ENCODE data around the gene SLF2.

Gene SLF2

DNA sequence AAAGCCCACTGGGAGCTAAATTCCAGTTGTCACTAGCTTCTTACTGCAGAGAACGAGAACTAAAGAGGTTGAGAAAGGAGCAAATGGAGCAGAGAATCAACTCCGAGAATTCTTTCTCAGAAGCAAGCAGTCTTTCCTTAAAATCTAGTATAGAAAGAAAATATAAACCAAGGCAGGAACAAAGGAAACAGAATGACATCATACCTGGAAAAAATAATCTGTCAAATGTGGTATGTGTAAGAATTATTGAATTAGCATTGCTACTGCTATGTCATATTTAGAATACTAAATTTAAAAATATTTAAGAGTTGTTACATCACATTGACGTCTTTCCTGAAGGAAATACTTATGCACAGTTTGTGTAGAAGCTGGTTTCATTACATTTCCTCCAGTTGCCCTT lies 4.3 kb downstream of the SLF2 start:
- Histone ChIP-seq H3K27me3 (replicated peaks; ENCODE audit: insufficient read depth, low read length) (no peaks in the 10 kb centered on the region), H3K4me1 (ENCODE audit: low read length) (peaks cover 7% of the 10 kb centered on the region), H3K36me3 (replicated peaks; ENCODE audit: insufficient read depth, low read length) (peaks cover 8% of the 10 kb centered on the region; the same call in 1 of the 2 replicates), H2AFZ (ENCODE audit: low read length) (no peak overlapping the region), H3K9ac (ENCODE audit: low read length) (no peak overlapping the region), H3K9me3 (replicated peaks; ENCODE audit: insufficient read depth, low read length) (no peaks in the 10 kb centered on the region; the same call in 1 of the 2 replicates), H3F3A (ENCODE audit: insufficient read depth, low read length) (no peaks in the 10 kb centered on the region), H3K79me2 (ENCODE audit: low read length) (peaks cover 28% of the 10 kb centered on the region), H3K4me2 (ENCODE audit: low read depth, low read length) (no peak overlapping the region), H3K27ac (ENCODE audit: low read length) (no peak overlapping the region), H4K20me1 (ENCODE audit: insufficient read depth, low read length) (0 out of 2 replicates have a peak, but pooled peaks cover 6% of the 10 kb centered on the region), H3K4me3 (ENCODE audit: low read length) (no peak overlapping the region), H3K9me2 (replicated peaks; ENCODE audit: insufficient read depth, low read length) (no peaks in the 10 kb centered on the region)
- TF ChIP-seq EZH2 (optimal IDR thresholded peaks at IDR 0.05; ENCODE audit: low read depth, low read length): no peak
- TF ChIP-seq, protein P1, sequence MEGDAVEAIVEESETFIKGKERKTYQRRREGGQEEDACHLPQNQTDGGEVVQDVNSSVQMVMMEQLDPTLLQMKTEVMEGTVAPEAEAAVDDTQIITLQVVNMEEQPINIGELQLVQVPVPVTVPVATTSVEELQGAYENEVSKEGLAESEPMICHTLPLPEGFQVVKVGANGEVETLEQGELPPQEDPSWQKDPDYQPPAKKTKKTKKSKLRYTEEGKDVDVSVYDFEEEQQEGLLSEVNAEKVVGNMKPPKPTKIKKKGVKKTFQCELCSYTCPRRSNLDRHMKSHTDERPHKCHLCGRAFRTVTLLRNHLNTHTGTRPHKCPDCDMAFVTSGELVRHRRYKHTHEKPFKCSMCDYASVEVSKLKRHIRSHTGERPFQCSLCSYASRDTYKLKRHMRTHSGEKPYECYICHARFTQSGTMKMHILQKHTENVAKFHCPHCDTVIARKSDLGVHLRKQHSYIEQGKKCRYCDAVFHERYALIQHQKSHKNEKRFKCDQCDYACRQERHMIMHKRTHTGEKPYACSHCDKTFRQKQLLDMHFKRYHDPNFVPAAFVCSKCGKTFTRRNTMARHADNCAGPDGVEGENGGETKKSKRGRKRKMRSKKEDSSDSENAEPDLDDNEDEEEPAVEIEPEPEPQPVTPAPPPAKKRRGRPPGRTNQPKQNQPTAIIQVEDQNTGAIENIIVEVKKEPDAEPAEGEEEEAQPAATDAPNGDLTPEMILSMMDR (IDR thresholded peaks at IDR 0.05; ENCODE audit: low read length): no peak
- DNase-seq: no peak

DNA sequence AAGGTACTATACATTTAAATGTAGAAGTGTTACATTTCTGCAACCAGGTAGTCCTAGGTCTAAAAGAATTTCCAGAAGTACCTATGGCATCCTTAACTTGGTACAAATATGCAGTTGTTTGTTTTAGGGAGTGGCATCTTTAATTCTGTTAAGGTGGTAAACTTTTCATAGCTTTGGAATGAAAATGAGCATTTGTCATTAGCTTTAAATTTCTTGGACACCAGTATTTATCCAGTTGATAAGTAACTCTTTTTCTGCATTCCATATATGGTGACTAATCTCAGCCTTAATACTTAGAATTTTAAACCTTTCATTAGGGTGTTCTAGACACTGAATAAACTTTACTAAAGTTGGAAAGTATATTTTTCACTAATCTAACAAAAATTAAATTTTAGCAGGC lies 10.8 kb downstream of the SLF2 start:
- no peak overlapping the region for H3K4me3 ChIP-seq (ENCODE audit: low read length)
- no peaks in the 10 kb centered on the region; the same call in 1 of the 2 replicates for H3K36me3 ChIP-seq (replicated peaks; ENCODE audit: insufficient read depth, low read length)
- H3K4me2 ChIP-seq (ENCODE audit: low read depth, low read length): no peak overlapping the region
- no peak overlapping the region for H3K9ac ChIP-seq (ENCODE audit: low read length)
- no peaks in the 10 kb centered on the region for H3K9me2 ChIP-seq (replicated peaks; ENCODE audit: insufficient read depth, low read length)
- TF ChIP-seq, protein P1 (IDR thresholded peaks at IDR 0.05; ENCODE audit: low read length): no peak
- TF ChIP-seq EZH2phosphoT487 (IDR thresholded peaks at IDR 0.05; ENCODE audit: low read length) (no peak), EZH2 (optimal IDR thresholded peaks at IDR 0.05; ENCODE audit: low read depth, low read length) (no peak)
- no peaks in the 10 kb centered on the region for H4K20me1 ChIP-seq (ENCODE audit: insufficient read depth, low read length)
- DNase-seq: no peak
- no peak overlapping the region for H2AFZ ChIP-seq (ENCODE audit: low read length)
- H3K27me3 ChIP-seq (replicated peaks; ENCODE audit: insufficient read depth, low read length): no peaks in the 10 kb centered on the region
- H3K27ac ChIP-seq (ENCODE audit: low read length): no peak overlapping the region
- no peaks in the 10 kb centered on the region for H3F3A ChIP-seq (ENCODE audit: insufficient read depth, low read length)
- H3K79me2 ChIP-seq (ENCODE audit: low read length): no peaks in the 10 kb centered on the region
- no peaks in the 10 kb centered on the region; the same call in 1 of the 2 replicates for H3K9me3 ChIP-seq (replicated peaks; ENCODE audit: insufficient read depth, low read length)
- no peaks in the 10 kb centered on the region for H3K4me1 ChIP-seq (ENCODE audit: low read length)

DNA sequence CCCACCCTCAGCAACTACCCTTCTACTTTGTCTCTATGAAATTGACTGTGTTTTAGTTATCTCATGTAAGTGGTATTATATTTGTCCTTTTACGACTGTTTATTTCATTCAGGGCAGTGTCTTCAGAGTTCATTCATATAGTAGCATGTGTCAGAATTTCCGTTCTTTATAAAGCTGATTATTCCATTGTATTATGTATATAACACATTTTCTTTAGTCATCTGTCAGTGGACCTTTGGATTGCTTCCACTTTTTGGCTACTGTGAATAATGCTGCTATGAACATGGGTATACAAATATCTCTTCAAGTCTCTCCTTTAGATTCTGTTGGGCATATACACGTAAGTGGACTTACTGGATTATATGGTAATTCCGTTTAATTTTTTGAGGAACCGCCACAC lies 14.5 kb downstream of the SLF2 start:
- TF ChIP-seq, protein P1 (IDR thresholded peaks at IDR 0.05; ENCODE audit: low read length): no peak
- TF ChIP-seq EZH2 (optimal IDR thresholded peaks at IDR 0.05; ENCODE audit: low read depth, low read length) (no peak), EZH2phosphoT487 (IDR thresholded peaks at IDR 0.05; ENCODE audit: low read length) (no peak)
- Histone ChIP-seq H3K36me3 (replicated peaks; ENCODE audit: insufficient read depth, low read length) (no peaks in the 10 kb centered on the region; the same call in 1 of the 2 replicates), H3K27ac (ENCODE audit: low read length) (no peak overlapping the region), H3F3A (ENCODE audit: insufficient read depth, low read length) (no peaks in the 10 kb centered on the region), H3K9me3 (replicated peaks; ENCODE audit: insufficient read depth, low read length) (no peaks in the 10 kb centered on the region), H3K27me3 (replicated peaks; ENCODE audit: insufficient read depth, low read length) (no peaks in the 10 kb centered on the region), H2AFZ (ENCODE audit: low read length) (no peak overlapping the region), H3K79me2 (ENCODE audit: low read length) (no peaks in the 10 kb centered on the region), H3K4me3 (ENCODE audit: low read length) (no peak overlapping the region), H3K9ac (ENCODE audit: low read length) (no peak overlapping the region), H3K4me1 (ENCODE audit: low read length) (no peaks in the 10 kb centered on the region), H4K20me1 (ENCODE audit: insufficient read depth, low read length) (no peaks in the 10 kb centered on the region), H3K9me2 (replicated peaks; ENCODE audit: insufficient read depth, low read length) (no peaks in the 10 kb centered on the region), H3K4me2 (ENCODE audit: low read depth, low read length) (no peak overlapping the region)
- DNase-seq: no peak
